Measurements from ENCODE around the gene NRROS. TPM values are rescaled to one million over a fixed set of nuclear protein-coding genes. Genes with fewer than 3 reads are reported as not detected.

Gene NRROS
- total and polyA plus RNA-seq, 2 of the 13 experiments (the other 11 are each of a cell fraction or from before 2014, with no cell fraction given): not detected

GRCh38 chr3:196660381-196661166 is 21.1 kb downstream of the NRROS start (continued):
- TF ChIP-seq IRF9 (CRISPR knock-in tag; IDR thresholded peaks at IDR 0.05; ENCODE audit: borderline replicate concordance): no peak

DNA sequence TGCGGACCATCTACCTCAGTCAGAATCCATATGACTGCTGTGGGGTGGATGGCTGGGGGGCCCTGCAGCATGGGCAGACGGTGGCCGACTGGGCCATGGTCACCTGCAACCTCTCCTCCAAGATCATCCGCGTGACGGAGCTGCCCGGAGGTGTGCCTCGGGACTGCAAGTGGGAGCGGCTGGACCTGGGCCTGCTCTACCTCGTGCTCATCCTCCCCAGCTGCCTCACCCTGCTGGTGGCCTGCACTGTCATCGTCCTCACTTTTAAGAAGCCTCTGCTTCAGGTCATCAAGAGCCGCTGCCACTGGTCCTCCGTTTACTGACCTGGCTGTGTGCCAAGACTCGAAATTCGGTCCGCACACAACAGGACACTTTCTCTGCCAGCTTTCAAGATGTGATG is 21.9 kb downstream of the NRROS start:
- Histone ChIP-seq H3K79me2 (ENCODE audit: insufficient read depth, low read length) (no peaks in the 10 kb centered on the region), H3K27ac (ENCODE audit: extremely low read length, insufficient read depth, low read length) (no peak overlapping the region), H3K4me1 (ENCODE audit: insufficient read depth, low read length) (peaks cover 26% of the 10 kb centered on the region), H3K9ac (ENCODE audit: insufficient read depth, low read depth, low read length) (no peak overlapping the region), H3K9me3 (ENCODE audit: low read length) (no peaks in the 10 kb centered on the region), H4K20me1 (ENCODE audit: insufficient read depth, low read length) (no peaks in the 10 kb centered on the region), H2AFZ (ENCODE audit: low read length) (no peak overlapping the region), H3K36me3 (replicated peaks in 1 of 2; ENCODE audit: control insufficient read depth in 1 of 2, insufficient read depth in 2 of 2, low read length in 2 of 2) (no peaks in the 10 kb centered on the region), H3K4me3 (replicated peaks in 1 of 3; ENCODE audit: insufficient read depth in 1 of 3, low read depth in 2 of 3, low read length in 3 of 3) (no peak overlapping the region), H3K4me2 (ENCODE audit: low read depth, low read length) (no peak overlapping the region), H3K27me3 (ENCODE audit: control insufficient read depth in 1 of 2, insufficient read depth in 2 of 2, low read length in 2 of 2) (peaks cover 7 to 29% of the 10 kb centered on the region in 2 experiments; a peak in 4 of 5 replicates)
- CTCF ChIA-PET (ENCODE audit: low intra/inter-chr PET ratio, low total read pairs): no interaction called here
- BruUV-seq (replicated peaks): no TSS peak
- FAIRE-seq (no peak), ATAC-seq (peak; percentile 51), DNase-seq (ENCODE audit: low spot score) (no peak)
- in situ Hi-C loops (cut with HindIII; ENCODE audit: extremely low pct_ligation_motif_present, low pct_unique_long_range_greater_than_20kb): no loop called here
- POLR2A ChIA-PET: interaction anchor here (1.5 kb wide), 1 partner anchor 30 kb away, joined by 3 read pairs; no protein-coding TSS in a partner anchor
- WGBS (ENCODE audit: low lambda C conversion rate): 14% methylated on average over 6 of the region's 16 CpGs
- intact Hi-C loops (cut with micrococcal nuclease; ENCODE audit: unreplicated experiment): no loop called here
- 0 out of 2 replicates have a peak, but pooled peaks have one; percentile 16 for TF ChIP-seq LCORL (IDR thresholded peaks at IDR 0.05)
- TF ChIP-seq LCORL (CRISPR knock-in tag; IDR thresholded peaks at IDR 0.05): no peak
- no peak for TF ChIP-seq SOX13 (IDR thresholded peaks at IDR 0.05)
- no peak for TF ChIP-seq SOX13 (CRISPR knock-in tag; conservative IDR thresholded peaks at IDR 0.05 in 1 of 2, IDR thresholded peaks at IDR 0.05 in 1 of 2)
- TF ChIP-seq, protein P1, sequence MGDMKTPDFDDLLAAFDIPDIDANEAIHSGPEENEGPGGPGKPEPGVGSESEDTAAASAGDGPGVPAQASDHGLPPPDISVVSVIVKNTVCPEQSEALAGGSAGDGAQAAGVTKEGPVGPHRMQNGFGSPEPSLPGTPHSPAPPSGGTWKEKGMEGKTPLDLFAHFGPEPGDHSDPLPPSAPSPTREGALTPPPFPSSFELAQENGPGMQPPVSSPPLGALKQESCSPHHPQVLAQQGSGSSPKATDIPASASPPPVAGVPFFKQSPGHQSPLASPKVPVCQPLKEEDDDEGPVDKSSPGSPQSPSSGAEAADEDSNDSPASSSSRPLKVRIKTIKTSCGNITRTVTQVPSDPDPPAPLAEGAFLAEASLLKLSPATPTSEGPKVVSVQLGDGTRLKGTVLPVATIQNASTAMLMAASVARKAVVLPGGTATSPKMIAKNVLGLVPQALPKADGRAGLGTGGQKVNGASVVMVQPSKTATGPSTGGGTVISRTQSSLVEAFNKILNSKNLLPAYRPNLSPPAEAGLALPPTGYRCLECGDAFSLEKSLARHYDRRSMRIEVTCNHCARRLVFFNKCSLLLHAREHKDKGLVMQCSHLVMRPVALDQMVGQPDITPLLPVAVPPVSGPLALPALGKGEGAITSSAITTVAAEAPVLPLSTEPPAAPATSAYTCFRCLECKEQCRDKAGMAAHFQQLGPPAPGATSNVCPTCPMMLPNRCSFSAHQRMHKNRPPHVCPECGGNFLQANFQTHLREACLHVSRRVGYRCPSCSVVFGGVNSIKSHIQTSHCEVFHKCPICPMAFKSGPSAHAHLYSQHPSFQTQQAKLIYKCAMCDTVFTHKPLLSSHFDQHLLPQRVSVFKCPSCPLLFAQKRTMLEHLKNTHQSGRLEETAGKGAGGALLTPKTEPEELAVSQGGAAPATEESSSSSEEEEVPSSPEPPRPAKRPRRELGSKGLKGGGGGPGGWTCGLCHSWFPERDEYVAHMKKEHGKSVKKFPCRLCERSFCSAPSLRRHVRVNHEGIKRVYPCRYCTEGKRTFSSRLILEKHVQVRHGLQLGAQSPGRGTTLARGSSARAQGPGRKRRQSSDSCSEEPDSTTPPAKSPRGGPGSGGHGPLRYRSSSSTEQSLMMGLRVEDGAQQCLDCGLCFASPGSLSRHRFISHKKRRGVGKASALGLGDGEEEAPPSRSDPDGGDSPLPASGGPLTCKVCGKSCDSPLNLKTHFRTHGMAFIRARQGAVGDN (CRISPR knock-in tag; IDR thresholded peaks at IDR 0.05): 0 out of 2 replicates have a peak, but pooled peaks have one; percentile 3

Data from HepG2 (cell line).